Activated T-helper 17 cell treated with anti-CD3 and anti-CD28 coated beads, Interleukin-2, amount 50 U/mL, for 72 hours (primary cell): ENCODE results near the gene GRID1. TPM values are rescaled to one million over a fixed set of nuclear protein-coding genes. Genes with fewer than 3 reads are reported as not detected.
A peak's percentile ranks its signal among the peaks of the same experiment; 100 is the strongest.
"Not testable (repeated sequence)": the region's sequence is repeated elsewhere in the genome, so short reads cannot be mapped to it uniquely, and the experiment has no call there.

Source experiments
- ATAC-seq: fragments of 150-1000 bp; cut with Tn5 transposase; replicated peaks from 2 replicates; pipeline ENCODE4 v1.10.0; 2021; ENCODE audit warnings: mild to moderate bottlenecking, moderate library complexity
- H3K27ac Mint-ChIP-seq: one replicate; pipeline ENCODE4 v1.8.0; 2022; ENCODE audit warnings: mixed read lengths
- H3K27me3 Mint-ChIP-seq: one replicate; pipeline ENCODE4 v1.8.0; 2022; ENCODE audit warnings: mixed read lengths
- H3K36me3 Mint-ChIP-seq: one replicate; pipeline ENCODE4 v1.8.0; 2022; ENCODE audit warnings: low read depth, mild to moderate bottlenecking, mixed read lengths
- H3K4me1 Mint-ChIP-seq: one replicate; pipeline ENCODE4 v1.8.0; 2022; ENCODE audit warnings: mixed read lengths
- H3K4me3 Mint-ChIP-seq: one replicate; pipeline ENCODE4 v1.8.0; 2022; ENCODE audit warnings: mild to moderate bottlenecking, mixed read lengths
- H3K9me3 Mint-ChIP-seq: one replicate; pipeline ENCODE4 v1.8.0; 2022; ENCODE audit warnings: mixed read lengths
- total RNA-seq, 2 donors: library from RNA; stranded (reverse); gene quantifications; one replicate each; pipeline ENCODE4 v1.2.3, GENCODE V29; 2022

GRID1 gene
- total RNA-seq, 2 donors from 2014 or later, result not detected

DNA sequence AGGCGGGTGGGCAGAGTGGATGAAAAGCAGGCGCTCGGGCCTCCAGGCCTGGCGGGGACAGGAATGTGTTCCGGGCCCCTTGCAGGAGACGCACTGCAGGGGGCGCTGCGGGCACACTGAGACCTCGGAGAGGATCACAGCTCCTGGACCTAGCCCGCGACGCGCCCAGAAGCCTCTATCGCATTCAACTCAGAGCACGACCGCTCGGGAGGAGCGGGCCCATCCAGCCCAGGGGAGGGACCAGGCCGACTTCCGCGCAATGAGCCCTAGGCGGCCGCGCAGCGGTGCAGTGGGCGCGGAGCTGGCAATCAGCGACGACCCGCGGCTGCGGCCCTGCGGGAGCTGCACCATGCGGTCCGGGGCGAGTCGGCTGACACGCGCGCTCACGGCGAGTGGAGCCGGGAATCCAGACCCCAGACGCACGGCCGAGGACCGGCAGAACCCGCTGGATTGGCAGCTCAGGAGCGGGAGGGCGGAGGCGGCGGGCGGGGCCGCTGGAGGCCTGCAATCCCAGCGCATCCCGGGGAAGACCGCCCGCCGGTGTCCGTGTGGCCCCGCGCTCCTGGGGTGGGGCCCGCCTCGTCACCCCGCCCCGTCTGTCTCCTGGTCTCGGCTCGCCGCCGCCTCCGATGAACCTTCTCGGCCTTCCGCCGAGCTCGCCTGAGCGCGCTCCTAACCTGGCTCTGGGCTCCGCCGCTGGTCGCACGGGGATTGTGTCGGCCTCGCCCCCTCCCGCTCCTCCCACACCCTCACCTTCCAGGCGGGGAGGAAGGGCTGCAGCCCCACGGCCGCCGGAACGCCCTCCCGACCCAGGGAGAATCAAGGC, 33.5 kb upstream of the GRID1 start:
- Mint-ChIP-seq H3K4me3 (peak overlapping the region; percentile 77), H3K4me1 (peaks cover 3% of the 10 kb centered on the region), H3K36me3 (no peaks in the 10 kb centered on the region), H3K27me3 (no peaks in the 10 kb centered on the region), H3K9me3 (no peaks in the 10 kb centered on the region), H3K27ac (peak overlapping the region; percentile 90)
- ATAC-seq, result peak; percentile 90

- peak overlapping the region; percentile 77 for H3K4me3 Mint-ChIP-seq
- ATAC-seq, result no peak
- peak overlapping the region; percentile 90 for H3K27ac Mint-ChIP-seq
- no peaks in the 10 kb centered on the region for H3K27me3 Mint-ChIP-seq
- H3K9me3 Mint-ChIP-seq, result no peaks in the 10 kb centered on the region
- H3K4me1 Mint-ChIP-seq, result peaks cover 3% of the 10 kb centered on the region
- no peaks in the 10 kb centered on the region for H3K36me3 Mint-ChIP-seq
These were observed 32.9 kb upstream of the GRID1 start for GRCh38 chr10:86399514-86399878.

GRCh38 chr10:86397120-86397519, 30.5 kb upstream of the GRID1 start:
- H3K27me3 Mint-ChIP-seq, result no peaks in the 10 kb centered on the region
- ATAC-seq, result no peak

GRCh38 chr10:86393862-86394455, 27.4 kb upstream of the GRID1 start:
- Mint-ChIP-seq H3K4me3 (peak overlapping the region; percentile 14), H3K27ac (no peak overlapping the region), H3K27me3 (peaks cover 7% of the 10 kb centered on the region), H3K36me3 (no peaks in the 10 kb centered on the region), H3K4me1 (no peaks in the 10 kb centered on the region), H3K9me3 (no peaks in the 10 kb centered on the region)
- ATAC-seq, result peak; percentile 56

More at GRCh38 chr10:86397120-86397519, 30.5 kb upstream of the GRID1 start:
- H3K9me3 Mint-ChIP-seq, result no peaks in the 10 kb centered on the region
- no peak overlapping the region for H3K4me3 Mint-ChIP-seq
- H3K4me1 Mint-ChIP-seq, result no peaks in the 10 kb centered on the region
- H3K36me3 Mint-ChIP-seq, result no peaks in the 10 kb centered on the region
- no peak overlapping the region for H3K27ac Mint-ChIP-seq

- Mint-ChIP-seq H3K36me3 (no peaks in the 10 kb centered on the region), H3K4me1 (no peaks in the 10 kb centered on the region)
These were observed 26.8 kb upstream of the GRID1 start for GRCh38 chr10:86393362-86393761.

GRCh38 chr10:86392723-86393094, 26.1 kb upstream of the GRID1 start:
- Mint-ChIP-seq H3K4me3 (no peak overlapping the region), H3K9me3 (no peaks in the 10 kb centered on the region)
- no peak for ATAC-seq

More at GRCh38 chr10:86393362-86393761, 26.8 kb upstream of the GRID1 start:
- no peaks in the 10 kb centered on the region for H3K9me3 Mint-ChIP-seq
- H3K4me3 Mint-ChIP-seq, result no peak overlapping the region
- no peak for ATAC-seq
- peaks cover 9% of the 10 kb centered on the region for H3K27me3 Mint-ChIP-seq
- H3K27ac Mint-ChIP-seq, result no peak overlapping the region

DNA sequence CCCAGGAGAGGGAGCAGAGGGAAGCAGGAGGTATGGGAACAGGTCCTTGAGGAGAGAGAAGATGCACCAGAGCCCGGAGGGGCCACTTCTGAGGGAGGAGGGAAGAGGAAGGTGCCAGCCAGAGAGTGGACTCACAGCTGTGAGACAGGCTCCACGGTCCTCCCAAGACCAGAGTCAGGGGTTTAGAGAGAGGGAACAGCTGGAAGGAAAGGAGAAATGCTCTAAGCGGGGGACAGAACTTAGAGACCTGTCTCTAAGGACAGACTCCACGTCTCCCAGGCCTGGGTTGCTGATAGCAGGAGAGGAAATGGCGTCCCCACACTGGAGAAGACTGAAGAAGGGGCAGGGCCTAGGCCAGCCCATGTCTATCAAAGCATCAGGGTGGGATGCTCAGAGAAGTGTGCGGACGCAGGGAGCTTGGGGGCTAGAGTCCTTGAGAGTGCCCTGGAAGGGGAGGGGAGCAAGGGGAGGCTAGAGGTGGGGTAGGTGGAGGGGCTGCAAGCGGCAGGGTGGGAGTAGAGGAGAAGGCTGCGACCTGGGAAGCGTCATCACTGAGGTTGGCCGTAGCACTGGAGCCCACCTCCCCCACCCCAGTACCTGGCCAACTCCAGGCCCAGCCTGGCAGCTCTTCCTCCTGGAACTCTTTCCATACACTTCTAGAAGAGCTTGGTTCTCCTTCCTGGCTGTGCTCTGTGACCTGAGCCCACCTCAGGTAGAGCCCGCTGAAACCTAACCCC, 25.6 kb upstream of the GRID1 start:
- Mint-ChIP-seq H3K4me3 (no peak overlapping the region), H3K27me3 (peaks cover 21% of the 10 kb centered on the region), H3K9me3 (no peaks in the 10 kb centered on the region), H3K27ac (no peak overlapping the region), H3K4me1 (no peaks in the 10 kb centered on the region), H3K36me3 (no peaks in the 10 kb centered on the region)
- no peak for ATAC-seq

More at GRCh38 chr10:86392723-86393094, 26.1 kb upstream of the GRID1 start:
- no peaks in the 10 kb centered on the region for H3K4me1 Mint-ChIP-seq
- H3K27me3 Mint-ChIP-seq, result peaks cover 16% of the 10 kb centered on the region
- no peaks in the 10 kb centered on the region for H3K36me3 Mint-ChIP-seq
- H3K27ac Mint-ChIP-seq, result no peak overlapping the region

- H3K4me3 Mint-ChIP-seq, result no peak overlapping the region
- H3K4me1 Mint-ChIP-seq, result no peaks in the 10 kb centered on the region
- H3K9me3 Mint-ChIP-seq, result no peaks in the 10 kb centered on the region
- ATAC-seq, result no peak
- H3K27ac Mint-ChIP-seq, result no peak overlapping the region
- H3K36me3 Mint-ChIP-seq, result no peaks in the 10 kb centered on the region
- H3K27me3 Mint-ChIP-seq, result peaks cover 21% of the 10 kb centered on the region
These were observed 24.7 kb upstream of the GRID1 start for GRCh38 chr10:86391236-86391840.

DNA sequence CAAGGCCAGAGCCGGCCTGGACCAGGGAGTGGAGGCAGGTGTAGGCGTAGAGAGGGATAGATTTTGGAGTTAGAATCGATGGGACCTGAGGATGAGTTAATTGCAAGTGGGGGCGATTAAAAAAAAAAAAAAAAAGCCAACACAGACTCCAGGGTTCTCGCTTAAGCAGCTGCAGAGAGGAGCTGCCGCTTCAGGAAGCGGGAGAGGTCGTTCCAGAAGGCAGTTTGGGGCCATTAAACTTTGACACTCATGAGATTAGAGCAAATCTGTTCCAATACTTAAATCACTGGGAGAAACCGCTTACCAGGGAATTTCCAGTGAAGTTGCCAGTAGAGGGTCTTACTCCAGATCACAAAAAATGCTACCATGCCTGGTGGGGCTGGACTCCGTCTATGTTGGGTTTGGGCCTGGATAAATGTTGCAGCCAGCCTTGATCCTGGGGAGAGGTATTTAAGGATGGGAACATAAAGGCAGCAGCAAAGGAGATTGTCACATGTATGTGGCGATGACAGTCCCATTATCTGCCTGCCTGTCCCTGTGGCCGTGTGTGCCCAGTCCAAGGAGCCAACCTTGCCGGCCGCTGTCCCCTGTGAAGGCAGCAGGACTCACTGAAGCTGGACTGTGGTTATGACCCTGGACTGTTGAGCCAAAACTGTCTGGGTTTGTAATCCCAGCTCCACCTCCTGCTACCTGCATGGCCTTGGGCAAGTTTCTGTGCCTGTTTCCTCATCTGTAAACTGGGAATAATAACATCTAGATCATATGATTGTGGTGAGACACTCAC, 23.9 kb upstream of the GRID1 start:
- H3K4me3 Mint-ChIP-seq, result no peak overlapping the region
- H3K4me1 Mint-ChIP-seq, result no peaks in the 10 kb centered on the region
- no peaks in the 10 kb centered on the region for H3K36me3 Mint-ChIP-seq
- no peak overlapping the region for H3K27ac Mint-ChIP-seq
- no peak for ATAC-seq
- peaks cover 23% of the 10 kb centered on the region for H3K27me3 Mint-ChIP-seq
- H3K9me3 Mint-ChIP-seq, result no peaks in the 10 kb centered on the region

GRCh38 chr10:86389441-86390193, 23.0 kb upstream of the GRID1 start:
- peak; percentile 68 for ATAC-seq
- Mint-ChIP-seq H3K27ac (no peak overlapping the region), H3K9me3 (no peaks in the 10 kb centered on the region), H3K4me3 (peak overlapping the region; percentile 75), H3K27me3 (peaks cover 25% of the 10 kb centered on the region), H3K4me1 (no peaks in the 10 kb centered on the region), H3K36me3 (no peaks in the 10 kb centered on the region)

DNA sequence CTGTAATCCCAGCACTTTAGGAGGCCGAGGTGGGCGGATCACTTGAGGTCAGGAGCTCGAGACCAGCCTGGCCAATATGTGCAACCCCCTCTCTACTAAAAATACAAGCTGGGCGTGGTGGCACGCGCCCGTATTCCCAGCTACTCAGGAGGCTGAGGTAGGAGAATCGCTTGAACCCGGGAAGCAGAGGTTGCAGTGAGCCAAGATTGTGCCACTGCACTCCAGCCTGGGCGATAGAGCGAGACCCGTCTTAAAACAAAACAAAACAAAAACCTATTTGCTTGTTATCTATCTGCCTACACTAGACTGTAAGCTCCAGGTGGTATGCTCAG, 22.5 kb upstream of the GRID1 start:
- not testable (repeated sequence) for H3K27ac Mint-ChIP-seq, ATAC-seq, H3K36me3 Mint-ChIP-seq, H3K4me1 Mint-ChIP-seq, H3K9me3 Mint-ChIP-seq
- H3K27me3 Mint-ChIP-seq, result peaks cover 27% of the 10 kb centered on the region
- peak overlapping the region; percentile 75 for H3K4me3 Mint-ChIP-seq

DNA sequence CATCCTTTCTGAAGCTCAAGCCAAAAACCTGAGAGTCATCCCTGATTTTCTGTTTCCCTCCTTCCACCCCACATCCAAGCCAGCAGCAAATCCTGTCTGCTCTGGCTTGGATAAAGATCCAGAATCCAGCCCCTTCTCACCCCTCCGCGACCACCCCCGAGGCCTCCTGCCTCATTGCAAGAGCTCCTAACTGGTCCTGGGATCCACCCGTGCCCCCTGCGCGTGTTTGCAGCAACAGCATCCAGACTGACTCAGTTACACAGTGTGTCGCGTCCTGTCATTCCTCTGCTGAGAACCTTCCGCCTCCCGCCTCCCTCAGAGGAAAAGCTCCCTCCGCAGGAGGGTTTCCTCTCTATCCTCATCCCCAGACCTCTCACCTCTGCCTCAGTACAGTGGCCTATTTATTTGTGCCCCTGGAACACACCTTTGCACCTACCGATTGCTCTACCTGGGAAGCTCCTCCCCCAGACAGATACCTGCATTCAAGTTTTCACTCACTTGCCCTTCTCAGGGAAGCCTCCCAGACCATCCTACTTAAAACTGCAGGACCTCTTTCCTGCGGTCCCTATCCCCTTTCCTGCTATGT, 21.6 kb upstream of the GRID1 start:
- Mint-ChIP-seq H3K27me3 (peaks cover 31% of the 10 kb centered on the region), H3K9me3 (no peaks in the 10 kb centered on the region), H3K4me3 (no peak overlapping the region), H3K36me3 (no peaks in the 10 kb centered on the region), H3K27ac (no peak overlapping the region), H3K4me1 (no peaks in the 10 kb centered on the region)
- ATAC-seq, result no peak

- ATAC-seq, result no peak
- Mint-ChIP-seq H3K27me3 (peaks cover 33% of the 10 kb centered on the region), H3K4me1 (no peaks in the 10 kb centered on the region), H3K36me3 (no peaks in the 10 kb centered on the region), H3K9me3 (no peaks in the 10 kb centered on the region), H3K4me3 (no peak overlapping the region), H3K27ac (no peak overlapping the region)
These were observed 20.7 kb upstream of the GRID1 start for GRCh38 chr10:86387178-86387794.
